Measurements from ENCODE around the gene BTG1.
"Not testable (repeated sequence)": the region's sequence is repeated elsewhere in the genome, so short reads cannot be mapped to it uniquely, and the experiment has no call there.

BTG1 gene

DNA sequence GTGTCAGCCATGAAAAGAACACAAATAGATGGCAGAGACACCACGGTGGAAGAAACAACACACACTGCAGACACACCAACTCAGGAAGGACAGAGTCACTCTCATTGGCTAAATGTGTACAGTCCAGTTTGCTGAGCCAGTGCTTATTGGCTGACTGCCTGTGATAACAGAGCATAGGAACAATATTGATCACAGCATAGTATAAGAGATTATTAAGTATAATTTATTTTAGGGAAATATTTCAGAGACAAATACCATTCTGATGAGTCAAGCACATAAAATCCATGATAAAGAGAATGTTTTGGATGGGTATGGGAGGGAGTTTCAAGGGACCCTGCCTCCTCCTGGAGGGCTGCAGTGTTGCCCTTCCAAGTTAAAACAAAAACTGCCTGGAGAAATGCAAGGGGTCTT is 50.9 kb downstream of the BTG1 start:
- no peak for DNase-seq

- not testable (repeated sequence) for DNase-seq
These were observed 51.3 kb downstream of the BTG1 start for GRCh38 chr12:92094301-92094700.

Measured in hematopoietic multipotent progenitor cell treated with erythropoietin and hydrocortisone succinate and interleukin-3 and kit ligand, for 4 days (in vitro differentiated cells).